ENCODE measurements around the gene DPF1.

Gene DPF1

GRCh38 chr19:38223119-38223523 lies 901 bp downstream of the DPF1 start:
- no peak overlapping the region for H3K27ac ChIP-seq
- TF ChIP-seq ZFX (IDR thresholded peaks at IDR 0.05; ENCODE audit: borderline replicate concordance) (no peak), CTCF (IDR thresholded peaks at IDR 0.05) (no peak)

- no peak overlapping the region for H3K27ac ChIP-seq
- TF ChIP-seq ZFX (IDR thresholded peaks at IDR 0.05; ENCODE audit: borderline replicate concordance) (no peak), CTCF (IDR thresholded peaks at IDR 0.05) (no peak)
Measured at GRCh38 chr19:38221919-38222830, 1.8 kb downstream of the DPF1 start.

- no peak overlapping the region for H3K27ac ChIP-seq
- TF ChIP-seq CTCF (IDR thresholded peaks at IDR 0.05) = no peak
- no peak for TF ChIP-seq ZFX (IDR thresholded peaks at IDR 0.05; ENCODE audit: borderline replicate concordance)
Measured at GRCh38 chr19:38221421-38221820, 2.6 kb downstream of the DPF1 start.

- H3K27ac ChIP-seq = no peak overlapping the region
- TF ChIP-seq CTCF (IDR thresholded peaks at IDR 0.05) = no peak
Measured at GRCh38 chr19:38219221-38219620, 4.8 kb downstream of the DPF1 start.

- no peak overlapping the region for H3K27ac ChIP-seq
- TF ChIP-seq CTCF (IDR thresholded peaks at IDR 0.05) (no peak), ZFX (IDR thresholded peaks at IDR 0.05; ENCODE audit: borderline replicate concordance) (no peak)
Measured at GRCh38 chr19:38218204-38218603, 5.8 kb downstream of the DPF1 start.

- no peak overlapping the region for H3K27ac ChIP-seq
- TF ChIP-seq ZFX (IDR thresholded peaks at IDR 0.05; ENCODE audit: borderline replicate concordance) = no peak
- TF ChIP-seq CTCF (IDR thresholded peaks at IDR 0.05) = no peak
Measured at GRCh38 chr19:38216785-38217641, 7.0 kb downstream of the DPF1 start.

Measured in 22Rv1 (cell line).